Neural progenitor cell (in vitro differentiated cells): Measurements from ENCODE around the gene PER3.

Source experiments
- EZH2 ChIP-seq: fragments of 200-600 bp; sonication (generic); IDR thresholded peaks from 2 replicates; pipeline ENCODE4 v1.6.1; 2017; ENCODE audit warnings: antibody characterized with exemption, mild to moderate bottlenecking, moderate library complexity
- EZH2phosphoT487 ChIP-seq: fragments of 200-600 bp; sonication (generic); IDR thresholded peaks from 2 replicates; pipeline ENCODE4 v1.6.1; 2017; ENCODE audit warnings: antibody characterized with exemption
- TF ChIP-seq, protein P1 (sequence below): fragments of 200-600 bp; sonication (generic); IDR thresholded peaks from 2 replicates; pipeline ENCODE4 v1.5.1; 2017; ENCODE audit warnings: antibody characterized with exemption, mild to moderate bottlenecking

DNA sequence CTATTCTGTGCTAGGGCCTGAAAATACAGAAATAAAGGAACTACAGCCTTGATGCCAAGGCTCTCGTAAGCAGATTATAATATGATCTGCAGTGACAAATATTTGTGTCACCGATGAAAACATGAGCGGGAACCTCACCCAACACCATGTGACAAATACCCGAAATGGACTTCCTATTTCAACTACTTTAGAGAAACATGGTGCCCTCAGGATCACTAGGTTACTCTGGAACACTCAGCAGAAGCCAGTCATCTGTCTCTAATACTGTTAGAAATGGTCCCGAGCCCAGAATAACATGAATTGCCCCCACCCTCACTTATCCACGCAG is 13.5 kb upstream of the PER3 start:
- TF ChIP-seq, protein P1, sequence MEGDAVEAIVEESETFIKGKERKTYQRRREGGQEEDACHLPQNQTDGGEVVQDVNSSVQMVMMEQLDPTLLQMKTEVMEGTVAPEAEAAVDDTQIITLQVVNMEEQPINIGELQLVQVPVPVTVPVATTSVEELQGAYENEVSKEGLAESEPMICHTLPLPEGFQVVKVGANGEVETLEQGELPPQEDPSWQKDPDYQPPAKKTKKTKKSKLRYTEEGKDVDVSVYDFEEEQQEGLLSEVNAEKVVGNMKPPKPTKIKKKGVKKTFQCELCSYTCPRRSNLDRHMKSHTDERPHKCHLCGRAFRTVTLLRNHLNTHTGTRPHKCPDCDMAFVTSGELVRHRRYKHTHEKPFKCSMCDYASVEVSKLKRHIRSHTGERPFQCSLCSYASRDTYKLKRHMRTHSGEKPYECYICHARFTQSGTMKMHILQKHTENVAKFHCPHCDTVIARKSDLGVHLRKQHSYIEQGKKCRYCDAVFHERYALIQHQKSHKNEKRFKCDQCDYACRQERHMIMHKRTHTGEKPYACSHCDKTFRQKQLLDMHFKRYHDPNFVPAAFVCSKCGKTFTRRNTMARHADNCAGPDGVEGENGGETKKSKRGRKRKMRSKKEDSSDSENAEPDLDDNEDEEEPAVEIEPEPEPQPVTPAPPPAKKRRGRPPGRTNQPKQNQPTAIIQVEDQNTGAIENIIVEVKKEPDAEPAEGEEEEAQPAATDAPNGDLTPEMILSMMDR, result no peak
- TF ChIP-seq EZH2phosphoT487 (no peak), EZH2 (no peak)
